ENCODE data around the gene RXFP1. TPM values are rescaled to one million over a fixed set of nuclear protein-coding genes. Genes with fewer than 3 reads are reported as not detected.

Gene RXFP1
- total and polyA plus RNA-seq, 4 donors: 0.23 to 0.77 (median 0.59) TPM; not detected in 1

GRCh38 chr4:158538911-158539310 lies 17.2 kb downstream of the RXFP1 start:
- no peak overlapping the region for H3K27ac ChIP-seq (ENCODE audit: low read depth, low read length)
- DNase-seq (ENCODE audit: low read depth in 4 of 6, low spot score in 6 of 6): no peak
- H3K4me3 ChIP-seq (ENCODE audit: low read depth, low read length): no peak overlapping the region
- no peaks in the 10 kb centered on the region for H3K36me3 ChIP-seq (ENCODE audit: control insufficient read depth, insufficient read depth, low read length)
- no CpG with 5 or more reads among the region's 4 CpGs for WGBS (ENCODE audit: insufficient coverage)
- H3K9me3 ChIP-seq (ENCODE audit: control insufficient read depth, insufficient read depth, low read length): no peaks in the 10 kb centered on the region
- no peaks in the 10 kb centered on the region for H3K4me1 ChIP-seq (ENCODE audit: control insufficient read depth, insufficient read depth, low read length)
- no peaks in the 10 kb centered on the region for H3K27me3 ChIP-seq (ENCODE audit: control insufficient read depth, insufficient read depth, low read length)

GRCh38 chr4:158540125-158540907 lies 18.6 kb downstream of the RXFP1 start:
- H3K4me3 ChIP-seq (ENCODE audit: low read depth, low read length): no peak overlapping the region
- WGBS (ENCODE audit: insufficient coverage): 86% methylated on average over 6 of the region's 9 CpGs

GRCh38 chr4:158541506-158541905 lies 19.8 kb downstream of the RXFP1 start:
- H3K4me1 ChIP-seq (ENCODE audit: control insufficient read depth, insufficient read depth, low read length): no peaks in the 10 kb centered on the region
- H3K9me3 ChIP-seq (ENCODE audit: control insufficient read depth, insufficient read depth, low read length): no peaks in the 10 kb centered on the region

More at GRCh38 chr4:158540125-158540907, 18.6 kb downstream of the RXFP1 start:
- no peaks in the 10 kb centered on the region for H3K9me3 ChIP-seq (ENCODE audit: control insufficient read depth, insufficient read depth, low read length)
- no peaks in the 10 kb centered on the region for H3K4me1 ChIP-seq (ENCODE audit: control insufficient read depth, insufficient read depth, low read length)
- no peaks in the 10 kb centered on the region for H3K36me3 ChIP-seq (ENCODE audit: control insufficient read depth, insufficient read depth, low read length)
- no peak overlapping the region for H3K27ac ChIP-seq (ENCODE audit: low read depth, low read length)
- DNase-seq (ENCODE audit: low read depth in 4 of 6, low spot score in 6 of 6): no peak
- no peaks in the 10 kb centered on the region for H3K27me3 ChIP-seq (ENCODE audit: control insufficient read depth, insufficient read depth, low read length)

GRCh38 chr4:158543191-158543590 lies 21.5 kb downstream of the RXFP1 start:
- WGBS (ENCODE audit: insufficient coverage): 100% methylated on average over 1 of the region's 1 CpG
- no peaks in the 10 kb centered on the region for H3K9me3 ChIP-seq (ENCODE audit: control insufficient read depth, insufficient read depth, low read length)
- H3K4me3 ChIP-seq (ENCODE audit: low read depth, low read length): no peak overlapping the region
- DNase-seq (ENCODE audit: low read depth in 4 of 6, low spot score in 6 of 6): no peak
- no peak overlapping the region for H3K27ac ChIP-seq (ENCODE audit: low read depth, low read length)
- no peaks in the 10 kb centered on the region for H3K27me3 ChIP-seq (ENCODE audit: control insufficient read depth, insufficient read depth, low read length)
- no peaks in the 10 kb centered on the region for H3K36me3 ChIP-seq (ENCODE audit: control insufficient read depth, insufficient read depth, low read length)
- H3K4me1 ChIP-seq (ENCODE audit: control insufficient read depth, insufficient read depth, low read length): no peaks in the 10 kb centered on the region

More at GRCh38 chr4:158541506-158541905, 19.8 kb downstream of the RXFP1 start:
- Histone ChIP-seq H3K36me3 (ENCODE audit: control insufficient read depth, insufficient read depth, low read length) (no peaks in the 10 kb centered on the region), H3K27me3 (ENCODE audit: control insufficient read depth, insufficient read depth, low read length) (no peaks in the 10 kb centered on the region), H3K27ac (ENCODE audit: low read depth, low read length) (no peak overlapping the region), H3K4me3 (ENCODE audit: low read depth, low read length) (no peak overlapping the region)
- 90% methylated on average over 2 of the region's 5 CpGs for WGBS (ENCODE audit: insufficient coverage)
- no peak for DNase-seq (ENCODE audit: low read depth in 4 of 6, low spot score in 6 of 6)

- Histone ChIP-seq H3K27ac (ENCODE audit: low read depth, low read length) (no peak overlapping the region), H3K9me3 (ENCODE audit: control insufficient read depth, insufficient read depth, low read length) (no peaks in the 10 kb centered on the region), H3K36me3 (ENCODE audit: control insufficient read depth, insufficient read depth, low read length) (no peaks in the 10 kb centered on the region), H3K4me1 (ENCODE audit: control insufficient read depth, insufficient read depth, low read length) (no peaks in the 10 kb centered on the region), H3K27me3 (ENCODE audit: control insufficient read depth, insufficient read depth, low read length) (no peaks in the 10 kb centered on the region), H3K4me3 (ENCODE audit: low read depth, low read length) (no peak overlapping the region)
- no CpG with 5 or more reads among the region's 1 CpG for WGBS (ENCODE audit: insufficient coverage)
- no peak for DNase-seq (ENCODE audit: low read depth in 4 of 6, low spot score in 6 of 6)
Measured at GRCh38 chr4:158544141-158544540, 22.5 kb downstream of the RXFP1 start.

- Histone ChIP-seq H3K4me3 (ENCODE audit: low read depth, low read length) (no peak overlapping the region), H3K27ac (ENCODE audit: low read depth, low read length) (no peak overlapping the region), H3K9me3 (ENCODE audit: control insufficient read depth, insufficient read depth, low read length) (no peaks in the 10 kb centered on the region), H3K4me1 (ENCODE audit: control insufficient read depth, insufficient read depth, low read length) (no peaks in the 10 kb centered on the region), H3K36me3 (ENCODE audit: control insufficient read depth, insufficient read depth, low read length) (no peaks in the 10 kb centered on the region), H3K27me3 (ENCODE audit: control insufficient read depth, insufficient read depth, low read length) (no peaks in the 10 kb centered on the region)
- whole genome bisulfite sequencing (ENCODE audit: insufficient coverage): no CpG with 5 or more reads among the region's 3 CpGs
- no peak for DNase-seq (ENCODE audit: low read depth in 4 of 6, low spot score in 6 of 6)
Measured at GRCh38 chr4:158553364-158553763, 31.7 kb downstream of the RXFP1 start.

- DNase-seq (ENCODE audit: low read depth in 4 of 6, low spot score in 6 of 6): no peak
- no peaks in the 10 kb centered on the region for H3K27me3 ChIP-seq (ENCODE audit: control insufficient read depth, insufficient read depth, low read length)
- H3K4me3 ChIP-seq (ENCODE audit: low read depth, low read length): no peak overlapping the region
- H3K36me3 ChIP-seq (ENCODE audit: control insufficient read depth, insufficient read depth, low read length): no peaks in the 10 kb centered on the region
- H3K4me1 ChIP-seq (ENCODE audit: control insufficient read depth, insufficient read depth, low read length): no peaks in the 10 kb centered on the region
- no peaks in the 10 kb centered on the region for H3K9me3 ChIP-seq (ENCODE audit: control insufficient read depth, insufficient read depth, low read length)
- no peak overlapping the region for H3K27ac ChIP-seq (ENCODE audit: low read depth, low read length)
- 100% methylated on average over 2 of the region's 6 CpGs for WGBS (ENCODE audit: insufficient coverage)
Measured at GRCh38 chr4:158560284-158560683, 38.6 kb downstream of the RXFP1 start.

- Histone ChIP-seq H3K4me1 (ENCODE audit: control insufficient read depth, insufficient read depth, low read length) (no peaks in the 10 kb centered on the region), H3K27me3 (ENCODE audit: control insufficient read depth, insufficient read depth, low read length) (no peaks in the 10 kb centered on the region), H3K9me3 (ENCODE audit: control insufficient read depth, insufficient read depth, low read length) (no peaks in the 10 kb centered on the region), H3K4me3 (ENCODE audit: low read depth, low read length) (no peak overlapping the region), H3K27ac (ENCODE audit: low read depth, low read length) (no peak overlapping the region), H3K36me3 (ENCODE audit: control insufficient read depth, insufficient read depth, low read length) (no peaks in the 10 kb centered on the region)
- no peak for DNase-seq (ENCODE audit: low read depth in 4 of 6, low spot score in 6 of 6)
- WGBS (ENCODE audit: insufficient coverage): 97% methylated on average over 18 of the region's 18 CpGs
Measured at GRCh38 chr4:158566860-158567259, 45.2 kb downstream of the RXFP1 start.

- no peaks in the 10 kb centered on the region for H3K36me3 ChIP-seq (ENCODE audit: control insufficient read depth, insufficient read depth, low read length)
- H3K4me1 ChIP-seq (ENCODE audit: control insufficient read depth, insufficient read depth, low read length): no peaks in the 10 kb centered on the region
- H3K27me3 ChIP-seq (ENCODE audit: control insufficient read depth, insufficient read depth, low read length): no peaks in the 10 kb centered on the region
- H3K4me3 ChIP-seq (ENCODE audit: low read depth, low read length): no peak overlapping the region
- H3K9me3 ChIP-seq (ENCODE audit: control insufficient read depth, insufficient read depth, low read length): no peaks in the 10 kb centered on the region
- DNase-seq (ENCODE audit: low read depth in 4 of 6, low spot score in 6 of 6): no peak
- no peak overlapping the region for H3K27ac ChIP-seq (ENCODE audit: low read depth, low read length)
- 86% methylated on average over 6 of the region's 6 CpGs for WGBS (ENCODE audit: insufficient coverage)
Measured at GRCh38 chr4:158571736-158572135, 50.1 kb downstream of the RXFP1 start.

- Histone ChIP-seq H3K36me3 (ENCODE audit: control insufficient read depth, insufficient read depth, low read length) (no peaks in the 10 kb centered on the region), H3K27me3 (ENCODE audit: control insufficient read depth, insufficient read depth, low read length) (no peaks in the 10 kb centered on the region), H3K9me3 (ENCODE audit: control insufficient read depth, insufficient read depth, low read length) (no peaks in the 10 kb centered on the region), H3K4me3 (ENCODE audit: low read depth, low read length) (no peak overlapping the region), H3K27ac (ENCODE audit: low read depth, low read length) (no peak overlapping the region), H3K4me1 (ENCODE audit: control insufficient read depth, insufficient read depth, low read length) (no peaks in the 10 kb centered on the region)
- no peak for DNase-seq (ENCODE audit: low read depth in 4 of 6, low spot score in 6 of 6)
- 92% methylated on average over 5 of the region's 7 CpGs for WGBS (ENCODE audit: insufficient coverage)
Measured at GRCh38 chr4:158572608-158573007, 50.9 kb downstream of the RXFP1 start.
